NCI-H774 (cell line): ENCODE data around the gene SOWAHA.
A peak's percentile ranks its signal among the peaks of the same experiment; 100 is the strongest.
"Not testable (repeated sequence)": the region's sequence is repeated elsewhere in the genome, so short reads cannot be mapped to it uniquely, and the experiment has no call there.

Experiments used
- DNase-seq: peaks from one replicate; lab custom pipeline; 2025; lab: John Stamatoyannopoulos, UW

SOWAHA gene

GRCh38 chr5:132853323-132853722, 40.2 kb downstream of the SOWAHA start:
- DNase-seq = peak; percentile 61

GRCh38 chr5:132853790-132854189, 40.7 kb downstream of the SOWAHA start:
- DNase-seq = no peak

- no peak for DNase-seq
These were observed 41.2 kb downstream of the SOWAHA start for GRCh38 chr5:132854301-132854700.

DNA sequence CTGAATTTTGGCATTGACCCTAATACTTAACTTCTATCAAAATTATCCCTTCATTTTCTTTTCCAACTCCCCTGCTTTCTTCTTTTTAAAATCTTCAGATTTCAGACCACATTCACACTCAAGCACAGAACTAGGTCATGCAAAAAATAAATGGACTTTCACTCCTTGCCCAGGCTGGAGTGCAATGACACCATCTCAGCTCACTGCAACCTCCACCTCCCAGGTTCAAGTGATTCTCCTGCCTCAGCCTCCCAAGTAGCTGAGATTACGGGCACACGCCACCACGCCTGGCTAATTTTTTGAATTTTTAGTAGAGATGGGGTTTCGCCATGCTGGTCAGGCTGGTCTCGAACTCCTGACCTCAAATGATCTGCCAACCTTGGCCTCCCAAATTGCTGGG, 41.9 kb downstream of the SOWAHA start:
- DNase-seq = not testable (repeated sequence)

GRCh38 chr5:132856011-132856410, 42.9 kb downstream of the SOWAHA start:
- no peak for DNase-seq

GRCh38 chr5:132859889-132860437, 46.9 kb downstream of the SOWAHA start:
- DNase-seq = no peak

- DNase-seq = no peak
These were observed 47.6 kb downstream of the SOWAHA start for GRCh38 chr5:132860742-132861141.

DNA sequence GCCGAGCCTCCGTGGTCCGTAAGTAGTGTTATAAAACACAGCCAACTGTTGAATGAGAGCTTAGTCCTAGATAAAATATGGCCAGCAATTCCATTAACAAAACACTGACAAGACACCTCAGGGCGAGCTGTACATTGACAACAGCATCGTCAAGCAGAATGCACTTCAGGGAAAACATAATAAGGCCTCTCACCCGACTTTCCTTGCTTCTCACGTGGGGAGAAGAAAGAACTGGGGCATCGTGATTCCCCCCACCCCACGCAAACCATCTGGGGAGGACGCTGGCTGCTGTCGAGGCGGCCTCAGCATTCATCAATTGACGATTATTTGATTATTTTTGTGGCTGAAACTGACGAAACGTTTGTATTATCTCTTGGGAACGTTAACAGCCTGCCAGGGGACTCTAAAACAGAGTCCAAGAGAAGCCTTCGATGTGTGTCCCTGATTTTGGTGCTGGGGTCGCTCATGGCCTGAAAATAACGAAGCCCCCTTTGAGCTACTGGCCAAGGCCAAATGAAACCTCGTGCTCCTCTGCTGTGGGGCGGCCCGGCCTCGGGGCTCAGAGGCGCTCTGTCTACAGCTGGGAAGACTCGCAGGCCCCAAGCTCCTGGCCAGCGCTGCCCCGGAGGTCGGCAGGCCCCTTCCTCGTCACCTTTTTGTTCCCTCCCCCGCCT, 52.7 kb downstream of the SOWAHA start:
- no peak for DNase-seq
